Posterior vena cava (tissue), 2 donors: ENCODE results near the gene FOXE1. TPM values are rescaled to one million over a fixed set of nuclear protein-coding genes. Genes with fewer than 3 reads are reported as not detected.

Experiments used
- DNase-seq: peaks from one replicate; pipeline ENCODE4 v3.0.0-alpha.2; 2020; ENCODE audit warnings: low spot score
- intact Hi-C, 2 donors: fragments of 100-400 bp; cut with DNase I; formaldehyde crosslinking; loops; one replicate each; pipeline versions ENCODE4 v1.14.1 to v1.14.2; 2022 to 2023
- total RNA-seq, 2 donors: library from RNA; stranded (reverse); fragmentation: NEBNext Ultra II Directional; extraction: Animal tissue kit (Norgen Biotek cat#: 25700); gene quantifications; one replicate each; pipeline ENCODE4 v1.2.1, GENCODE V29; 2021
- donor health status: DM: yes; HTN: yes; CAD: no.
- donor health status: DM: yes; HTN: yes; CAD: no.

FOXE1 gene
- total RNA-seq, 2 donors from 2014 or later: not detected

DNA sequence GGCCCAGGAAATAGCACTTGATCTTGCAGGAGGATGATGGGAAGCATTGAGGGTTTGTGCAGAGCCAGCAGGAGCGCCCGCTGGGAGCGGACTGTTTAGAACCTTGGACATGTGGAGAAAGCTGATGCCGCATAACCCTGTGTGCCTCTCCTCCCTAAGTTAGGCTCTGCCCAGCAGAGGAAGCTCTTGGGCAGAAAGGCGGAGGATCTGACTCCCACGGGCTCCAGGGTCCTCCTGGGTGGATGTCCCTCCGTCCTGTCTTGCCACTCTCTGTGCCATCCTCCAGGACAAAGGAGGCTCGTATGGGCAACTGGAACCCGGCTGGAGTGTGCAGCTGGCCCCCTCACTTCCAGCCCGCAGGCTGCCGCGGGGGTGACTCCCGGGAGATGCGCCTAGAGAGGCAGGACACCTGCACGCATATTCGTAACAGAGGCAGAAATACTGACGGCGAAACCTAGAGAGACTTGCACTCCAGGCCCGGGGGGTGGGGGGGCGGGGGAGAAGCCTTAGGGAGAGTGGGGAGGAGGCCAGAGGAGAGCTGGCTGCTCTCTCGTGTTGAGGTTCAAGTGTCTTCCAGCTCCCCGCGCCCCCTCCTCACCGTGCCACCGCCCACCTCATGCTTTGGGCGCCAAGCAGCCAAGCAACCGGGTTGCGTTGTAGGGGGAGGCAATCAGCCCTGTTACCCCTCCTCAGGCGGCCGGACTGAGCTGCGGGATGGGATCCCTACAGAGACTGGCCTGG is 5.4 kb upstream of the FOXE1 start:
- no peak for DNase-seq
- intact Hi-C loops: no loop called here

DNA sequence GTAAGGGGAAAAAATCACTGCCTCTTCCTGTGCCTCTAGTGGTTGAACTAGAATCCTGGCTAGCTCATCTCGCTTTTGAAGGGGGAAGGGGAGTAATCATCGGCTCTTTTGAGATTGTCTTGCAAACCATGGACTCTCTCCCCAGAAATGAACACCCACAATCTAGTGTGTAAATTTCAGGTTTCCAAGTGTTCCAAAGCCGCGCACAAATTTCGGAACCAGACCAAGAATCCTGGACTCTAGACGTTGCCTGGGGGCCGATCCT is 4.9 kb upstream of the FOXE1 start:
- DNase-seq: no peak
- intact Hi-C loops: no loop called here

DNA sequence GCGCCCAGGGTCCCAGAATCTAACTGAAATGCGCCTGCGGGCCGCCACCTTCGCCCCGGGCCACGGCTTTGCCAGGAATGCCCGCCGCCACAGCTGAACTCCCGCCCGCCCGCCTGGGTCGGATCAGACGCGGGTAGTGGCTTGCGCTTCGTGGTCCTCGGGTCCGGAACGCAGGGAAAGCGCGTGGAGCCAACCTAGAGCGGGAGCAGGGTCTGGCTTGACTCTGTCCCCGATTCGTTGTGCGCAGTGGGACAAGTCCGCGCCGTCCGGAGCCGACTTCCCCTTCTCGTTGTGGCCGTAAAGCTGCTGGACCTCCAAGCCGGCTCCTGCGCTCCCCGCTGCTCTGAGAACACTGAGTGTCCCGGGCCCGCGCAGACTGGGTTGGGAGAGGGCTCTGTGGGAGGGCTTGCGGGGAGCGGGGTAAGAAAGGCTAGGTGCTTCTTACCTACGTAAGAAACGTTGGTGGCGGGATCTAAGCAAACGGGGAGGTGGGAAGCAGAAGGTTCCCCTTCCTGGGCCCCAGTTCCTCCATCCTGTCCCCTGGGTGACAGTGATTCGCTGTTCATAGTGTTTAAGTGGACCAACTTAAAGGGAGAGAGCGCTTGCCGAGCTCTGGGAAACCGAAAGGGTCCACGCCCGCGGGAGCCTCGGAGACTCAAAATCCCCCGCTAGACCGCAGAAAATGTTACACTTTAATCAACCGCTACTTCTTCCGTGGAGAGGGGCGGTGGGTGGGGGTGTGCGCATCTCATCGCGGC is 4.4 kb upstream of the FOXE1 start:
- peak; percentile 90 for DNase-seq
- intact Hi-C loops: no loop called here

DNA sequence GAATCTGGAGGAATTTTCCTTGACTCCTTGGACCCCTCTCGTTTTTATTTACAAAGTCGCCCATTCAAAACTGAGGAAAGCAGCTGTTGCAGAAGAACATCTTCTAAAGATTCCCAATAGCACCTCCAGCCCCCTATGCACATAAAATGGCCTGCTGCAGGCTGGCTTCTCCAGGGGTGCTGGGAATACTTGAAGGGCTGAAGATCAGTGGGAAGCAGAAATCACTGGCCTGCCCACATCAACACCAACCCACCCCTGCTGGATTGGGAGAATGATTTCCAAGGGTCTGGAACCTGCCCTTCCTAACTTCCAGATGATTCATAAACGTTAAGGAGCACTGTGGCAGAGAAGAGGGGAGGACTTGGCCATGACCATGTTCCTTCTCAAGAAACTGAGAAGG is 3.0 kb upstream of the FOXE1 start:
- intact Hi-C loops: no loop called here

DNA sequence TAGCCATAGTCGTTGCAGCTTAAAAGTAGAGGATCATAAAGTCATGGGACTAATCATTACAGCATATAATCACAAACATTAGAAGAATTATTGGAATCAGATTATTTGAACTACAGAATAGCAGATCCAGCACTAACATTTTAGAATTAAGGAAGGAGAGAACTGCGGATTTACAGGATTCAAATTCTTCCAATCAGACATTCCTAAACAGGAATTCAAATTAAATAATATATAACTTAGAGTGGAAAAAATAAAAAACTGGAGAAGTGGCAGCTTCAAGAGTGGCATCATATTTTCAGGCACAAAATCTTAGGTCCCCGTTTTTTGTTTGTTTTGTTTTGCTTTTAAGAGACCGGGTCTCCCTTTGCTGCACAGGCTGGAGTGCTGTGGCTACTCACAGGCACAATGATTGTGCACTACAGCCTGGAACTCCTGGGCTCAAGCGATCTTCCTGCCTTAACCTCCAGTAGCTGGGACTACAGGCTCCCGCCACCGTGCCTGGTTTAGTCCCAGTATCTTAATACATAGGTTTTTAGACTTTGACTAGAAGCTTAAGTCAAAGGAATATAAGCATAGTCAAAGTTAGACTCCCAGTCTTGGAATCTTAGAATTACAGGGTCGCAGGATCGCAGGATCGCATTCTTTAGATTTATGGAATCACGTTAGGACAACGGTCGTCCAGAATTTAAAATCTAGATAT is 2.1 kb upstream of the FOXE1 start:
- DNase-seq: no peak
- intact Hi-C loops: no loop called here

More for the DNA sequence above, 3.0 kb upstream of the FOXE1 start:
- no peak for DNase-seq

DNA sequence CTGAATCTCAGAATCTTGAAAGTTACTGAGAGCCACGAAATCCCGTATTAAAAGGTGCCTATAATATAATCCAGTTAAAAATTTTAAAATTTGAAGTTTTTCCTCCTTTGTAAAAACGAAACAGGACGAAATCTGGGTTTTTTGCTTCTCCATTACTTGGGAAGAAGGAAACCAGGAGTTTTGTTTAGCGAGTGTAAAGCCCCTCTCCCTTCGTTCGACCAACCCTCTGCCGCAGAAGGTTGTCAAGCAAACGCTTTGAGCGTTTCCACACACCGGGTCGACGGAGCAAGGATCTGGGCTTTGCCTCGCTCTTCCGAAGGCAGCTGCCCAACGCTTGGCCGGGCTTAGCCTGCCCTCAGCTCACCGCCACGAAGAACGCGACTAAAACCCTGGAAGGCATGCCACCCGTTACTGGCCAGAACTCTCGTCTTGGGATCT is 1.6 kb upstream of the FOXE1 start:
- intact Hi-C loops: no loop called here
- no peak for DNase-seq

DNA sequence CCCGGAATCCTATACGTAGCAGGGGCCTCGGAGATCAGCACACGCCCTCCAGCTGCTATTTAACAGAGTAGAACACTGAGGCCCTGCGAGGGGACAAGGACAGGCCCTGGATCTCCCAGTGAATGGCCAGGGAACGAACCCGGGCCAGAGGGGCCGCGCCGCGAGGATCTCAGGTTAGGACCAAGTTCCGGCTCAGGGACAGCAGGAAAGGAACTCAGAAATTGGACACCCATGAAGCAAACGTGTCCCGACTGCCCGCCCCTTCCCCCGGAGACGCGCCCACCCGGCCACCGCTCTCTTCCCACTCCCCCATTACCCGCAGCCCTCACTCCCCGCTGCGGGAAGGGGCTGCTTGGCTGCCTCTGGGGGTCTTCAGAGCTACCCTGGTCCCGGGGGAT is 1.0 kb upstream of the FOXE1 start:
- no peak for DNase-seq
- intact Hi-C loops: no loop called here

DNA sequence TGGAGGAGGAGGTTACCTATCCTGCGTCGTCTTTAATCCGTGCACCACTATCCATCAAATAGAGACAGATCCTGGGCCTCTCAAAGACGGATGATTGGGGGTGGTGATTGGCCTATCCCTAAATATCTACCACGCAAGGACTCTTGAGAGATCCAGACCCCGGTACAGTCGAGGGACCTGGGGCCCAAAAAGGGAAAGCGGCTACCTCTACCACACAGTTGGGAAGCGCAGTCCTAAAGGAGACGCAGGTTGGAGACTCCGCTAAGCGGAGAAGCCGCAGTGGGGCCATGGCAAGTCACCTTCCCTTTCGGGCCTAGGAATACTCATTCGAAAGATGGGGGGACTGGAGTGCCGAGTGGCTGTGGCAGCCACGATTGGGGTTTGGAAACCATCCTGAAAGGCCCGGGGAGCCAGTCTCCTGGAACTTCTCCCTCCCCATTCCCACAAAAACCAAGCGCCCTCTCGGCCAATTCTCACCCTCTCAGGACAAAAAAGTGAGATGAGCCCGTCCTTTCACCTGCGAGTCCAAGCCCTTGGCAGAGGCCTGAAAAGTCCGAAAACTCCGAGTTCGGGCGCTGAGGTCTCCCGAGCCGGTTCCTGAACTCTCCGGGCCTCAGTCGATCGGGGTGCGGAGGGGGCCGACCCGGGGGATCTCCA is 499 bp upstream of the FOXE1 start:
- intact Hi-C loops: no loop called here
- no peak for DNase-seq

DNA sequence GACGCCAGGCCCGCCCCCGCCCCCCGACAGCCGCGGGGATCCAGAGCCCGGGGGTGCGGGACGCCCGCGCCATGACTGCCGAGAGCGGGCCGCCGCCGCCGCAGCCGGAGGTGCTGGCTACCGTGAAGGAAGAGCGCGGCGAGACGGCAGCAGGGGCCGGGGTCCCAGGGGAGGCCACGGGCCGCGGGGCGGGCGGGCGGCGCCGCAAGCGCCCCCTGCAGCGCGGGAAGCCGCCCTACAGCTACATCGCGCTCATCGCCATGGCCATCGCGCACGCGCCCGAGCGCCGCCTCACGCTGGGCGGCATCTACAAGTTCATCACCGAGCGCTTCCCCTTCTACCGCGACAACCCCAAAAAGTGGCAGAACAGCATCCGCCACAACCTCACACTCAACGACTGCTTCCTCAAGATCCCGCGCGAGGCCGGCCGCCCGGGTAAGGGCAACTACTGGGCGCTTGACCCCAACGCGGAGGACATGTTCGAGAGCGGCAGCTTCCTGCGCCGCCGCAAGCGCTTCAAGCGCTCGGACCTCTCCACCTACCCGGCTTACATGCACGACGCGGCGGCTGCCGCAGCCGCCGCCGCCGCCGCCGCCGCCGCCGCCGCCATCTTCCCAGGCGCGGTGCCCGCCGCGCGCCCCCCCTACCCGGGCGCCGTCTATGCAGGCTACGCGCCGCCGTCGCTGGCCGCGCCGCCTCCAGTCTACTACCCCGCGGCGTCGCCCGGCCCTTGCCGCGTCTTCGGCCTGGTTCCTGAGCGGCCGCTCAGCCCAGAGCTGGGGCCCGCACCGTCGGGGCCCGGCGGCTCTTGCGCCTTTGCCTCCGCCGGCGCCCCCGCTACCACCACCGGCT is 1.0 kb downstream of the FOXE1 start:
- intact Hi-C loops: no loop called here
- DNase-seq: no peak

DNA sequence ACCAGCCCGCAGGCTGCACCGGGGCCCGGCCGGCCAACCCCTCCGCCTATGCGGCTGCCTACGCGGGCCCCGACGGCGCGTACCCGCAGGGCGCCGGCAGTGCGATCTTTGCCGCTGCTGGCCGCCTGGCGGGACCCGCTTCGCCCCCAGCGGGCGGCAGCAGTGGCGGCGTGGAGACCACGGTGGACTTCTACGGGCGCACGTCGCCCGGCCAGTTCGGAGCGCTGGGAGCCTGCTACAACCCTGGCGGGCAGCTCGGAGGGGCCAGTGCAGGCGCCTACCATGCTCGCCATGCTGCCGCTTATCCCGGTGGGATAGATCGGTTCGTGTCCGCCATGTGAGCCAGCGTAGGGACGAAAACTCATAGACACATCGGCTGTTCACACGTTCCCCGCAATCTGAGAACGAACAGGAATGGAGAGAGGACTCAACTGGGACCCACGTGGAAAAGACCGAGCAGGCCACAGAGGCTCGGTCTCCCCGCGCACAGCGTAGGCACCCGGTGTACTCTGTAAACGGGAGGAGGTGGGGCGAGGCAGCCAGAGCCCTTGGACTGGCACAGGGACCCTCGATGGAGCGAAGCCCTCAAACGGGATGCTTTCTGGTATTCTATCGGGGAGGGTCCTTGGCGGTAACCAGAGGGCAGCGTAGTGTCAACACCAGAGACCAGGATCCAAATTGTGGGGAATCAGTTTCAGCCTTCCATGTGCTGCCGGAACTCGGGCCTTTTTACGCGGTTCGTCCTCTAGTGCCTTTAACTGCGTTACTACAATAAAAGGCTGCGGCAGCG is 1.9 kb downstream of the FOXE1 start:
- intact Hi-C loops: no loop called here
- DNase-seq: no peak

DNA sequence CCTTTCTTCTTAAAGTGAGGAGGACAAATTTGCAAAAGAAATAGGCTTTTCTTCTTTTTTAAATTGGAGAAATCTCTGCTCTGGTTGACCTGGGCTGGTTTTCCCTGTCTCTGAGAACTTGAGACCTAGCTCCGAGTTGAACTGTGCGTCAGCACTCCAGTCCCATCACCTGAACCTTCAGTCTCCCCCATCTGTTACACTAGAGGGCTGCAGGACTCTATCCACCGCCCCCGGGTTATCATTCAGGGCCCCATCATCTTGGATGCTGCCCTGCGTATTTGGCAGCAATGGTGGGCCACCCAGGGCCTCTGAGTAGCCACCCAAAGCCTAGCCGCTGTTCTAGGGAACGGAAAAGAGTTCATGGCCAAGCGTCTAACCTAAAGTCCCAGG is 2.5 kb downstream of the FOXE1 start:
- intact Hi-C loops: no loop called here

DNA sequence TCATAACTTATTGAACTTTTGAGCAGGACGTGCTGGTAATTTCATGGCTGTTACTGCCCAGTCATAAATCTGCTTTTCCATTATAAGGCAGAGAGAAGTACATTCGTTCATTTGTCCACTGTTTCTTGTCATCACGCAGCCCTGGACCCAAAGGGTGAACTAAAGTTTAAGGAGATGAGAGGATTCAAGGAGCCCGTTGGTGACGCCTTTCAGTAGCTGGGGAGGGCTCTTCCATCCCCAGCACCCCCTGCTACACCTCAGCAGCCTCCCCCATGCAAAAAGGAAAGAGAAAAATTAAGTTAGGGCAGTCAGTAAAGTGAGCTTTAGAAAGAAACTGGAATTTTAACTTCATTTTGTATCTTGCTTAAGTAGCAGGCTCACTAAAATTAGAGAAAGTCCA is 2.9 kb downstream of the FOXE1 start:
- intact Hi-C loops: no loop called here
- no peak for DNase-seq

More for the DNA sequence above, 2.5 kb downstream of the FOXE1 start:
- no peak for DNase-seq

DNA sequence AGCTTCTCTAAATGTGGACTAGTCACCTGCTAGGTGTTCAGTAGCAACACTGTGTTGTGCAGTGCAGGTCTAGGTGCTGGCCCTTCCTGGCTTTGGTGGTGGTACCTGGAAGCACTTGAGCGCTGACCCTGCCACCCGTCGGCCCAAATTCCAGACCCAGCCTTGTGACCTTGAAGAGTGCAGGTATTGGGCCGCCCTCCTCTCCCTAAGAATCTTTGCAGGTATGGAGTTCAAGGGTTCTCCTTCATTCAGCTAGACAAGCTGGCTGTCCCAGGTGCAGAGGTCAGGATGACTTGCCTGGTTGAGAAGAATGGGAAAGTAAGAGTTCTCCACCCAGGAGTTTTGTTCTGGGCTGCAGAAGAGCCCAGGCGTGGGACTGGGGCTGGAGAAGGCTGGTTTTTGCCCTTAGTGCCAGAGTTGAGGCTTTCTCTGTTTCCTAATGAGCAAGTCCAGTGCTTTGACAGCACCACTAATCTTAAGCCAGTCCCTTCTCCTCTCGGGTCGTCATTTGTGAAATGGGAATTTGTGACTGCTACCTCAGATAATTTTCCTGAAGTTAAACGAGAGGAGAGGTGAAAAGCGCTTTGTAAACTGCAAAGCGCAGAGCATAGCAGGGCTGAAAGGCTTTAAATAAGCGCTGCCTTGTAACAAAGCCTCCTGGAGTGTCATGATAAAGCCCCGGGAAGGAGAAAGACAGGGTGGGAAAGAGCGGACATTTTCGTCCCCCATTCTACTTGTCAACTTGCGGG is 4.0 kb downstream of the FOXE1 start:
- DNase-seq: no peak
- intact Hi-C loops: no loop called here

DNA sequence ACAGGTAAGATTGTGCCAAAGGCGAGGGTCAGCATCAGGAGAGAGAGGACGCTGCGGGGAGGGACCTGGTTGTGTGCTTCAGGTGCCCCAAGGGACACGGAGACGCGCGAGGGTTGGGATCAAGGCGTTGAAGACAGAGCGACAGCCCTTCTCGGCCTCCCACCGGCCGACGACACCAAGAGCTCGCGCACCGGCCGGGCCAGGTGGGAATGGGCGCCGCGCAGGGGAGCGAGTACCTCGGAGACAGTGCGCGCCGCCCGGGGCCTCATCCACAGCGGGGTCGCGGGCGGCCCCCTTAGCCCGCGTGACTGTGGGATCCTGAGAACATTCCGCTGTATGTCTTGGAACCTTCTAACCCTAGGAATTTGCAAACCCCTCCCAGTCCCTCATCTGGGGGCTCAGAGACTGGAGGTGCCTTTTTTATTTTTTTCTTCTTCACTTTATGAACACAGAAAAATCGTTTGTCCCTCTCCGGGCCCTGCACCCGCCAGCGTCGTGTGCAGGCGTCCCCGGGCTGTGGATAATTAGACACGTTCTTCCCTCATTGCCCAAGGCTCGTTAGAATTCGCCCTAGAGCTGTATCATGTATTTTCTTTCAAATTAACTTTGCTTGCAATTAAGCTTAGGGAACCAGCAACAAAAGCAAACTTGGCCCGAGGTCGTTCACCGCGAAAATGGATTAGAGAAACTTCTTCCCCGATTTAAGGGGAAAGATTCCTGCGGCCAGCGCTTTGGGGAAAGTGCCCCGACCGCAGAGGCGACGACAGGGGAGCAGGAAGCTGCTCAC is 4.8 kb downstream of the FOXE1 start:
- no peak for DNase-seq
- intact Hi-C loops: no loop called here

DNA sequence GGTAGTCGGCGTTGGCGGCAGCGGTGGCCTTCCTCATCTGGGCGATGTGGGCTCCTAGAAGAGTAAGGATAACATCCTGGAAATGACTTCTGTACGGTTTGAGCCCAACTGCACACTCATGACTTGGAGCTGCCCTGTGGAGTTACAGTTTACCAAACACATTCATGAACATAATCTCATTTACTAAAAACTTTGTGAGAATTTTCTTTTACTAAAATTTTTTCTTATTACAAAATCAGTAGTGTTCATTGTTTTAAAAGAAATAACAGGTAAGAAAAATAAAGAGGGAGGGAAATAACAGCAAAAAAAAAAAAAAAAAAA is 5.3 kb downstream of the FOXE1 start:
- DNase-seq: no peak
- intact Hi-C loops: no loop called here

DNA sequence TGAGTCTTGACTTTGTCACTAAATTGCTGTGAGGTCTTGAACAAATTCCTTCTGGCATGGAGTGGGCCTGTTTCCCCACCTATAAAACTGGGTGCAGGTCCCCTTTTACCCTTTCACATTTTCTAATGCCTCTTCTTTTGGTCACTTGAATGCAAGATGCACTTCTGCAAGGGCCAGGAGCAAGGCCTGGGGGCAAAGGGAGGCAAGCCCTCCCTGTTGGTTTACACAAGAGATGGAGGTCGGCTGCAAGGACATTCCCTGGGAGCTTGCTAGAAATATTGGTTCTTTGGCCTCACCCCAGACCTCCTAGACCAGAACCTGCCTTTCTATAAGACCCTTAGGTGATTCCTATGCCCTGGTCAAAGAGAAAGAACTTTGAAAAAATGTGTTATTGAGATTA is 5.8 kb downstream of the FOXE1 start:
- DNase-seq: no peak
- intact Hi-C loops: no loop called here

DNA sequence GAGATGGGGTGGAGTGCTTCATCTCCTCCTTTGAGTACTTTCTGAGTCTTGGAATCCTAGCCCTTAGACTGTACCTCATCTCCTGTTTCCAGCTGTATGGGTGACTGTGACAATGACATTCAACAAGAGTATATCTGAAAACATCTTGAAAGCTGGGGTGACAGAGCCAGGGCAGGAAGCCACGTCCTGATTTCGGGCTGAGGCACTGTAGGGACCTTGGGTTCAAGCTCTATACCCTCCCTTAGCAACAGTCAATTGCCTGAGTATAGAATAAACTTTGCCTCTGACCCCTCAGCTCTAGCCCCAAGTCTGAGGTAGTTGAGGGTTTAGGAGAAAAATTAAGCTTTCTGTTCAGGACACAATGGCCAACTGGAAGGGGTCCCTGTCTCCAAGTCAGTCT is 6.3 kb downstream of the FOXE1 start:
- intact Hi-C loops: no loop called here
- DNase-seq: no peak
